Esophagus squamous epithelium (tissue), 4 donors: ENCODE data around the gene SETD2.
"Not testable (repeated sequence)": the region's sequence is repeated elsewhere in the genome, so short reads cannot be mapped to it uniquely, and the experiment has no call there.

Source experiments
- POLR2A ChIP-seq, 4 donors: fragments of 450-650 bp; IDR thresholded peaks; one replicate each; pipeline ENCODE4 v1.6.1; 2017; ENCODE audit warnings: antibody characterized with exemption in 4 of 4, mild to moderate bottlenecking in 4 of 4, moderate library complexity in 3 of 4
- TF ChIP-seq, protein P1 (sequence below), 6 experiments: fragments of 450-650 bp in 4 of 6; fragments of 200-600 bp in 2 of 6; sonication (generic) in 2 of 6; IDR thresholded peaks; one replicate each; pipeline ENCODE4 v1.5.1; 2016 to 2019; ENCODE audit warnings: antibody characterized with exemption in 6 of 6, mild to moderate bottlenecking in 4 of 6, moderate library complexity in 4 of 6

DNA sequence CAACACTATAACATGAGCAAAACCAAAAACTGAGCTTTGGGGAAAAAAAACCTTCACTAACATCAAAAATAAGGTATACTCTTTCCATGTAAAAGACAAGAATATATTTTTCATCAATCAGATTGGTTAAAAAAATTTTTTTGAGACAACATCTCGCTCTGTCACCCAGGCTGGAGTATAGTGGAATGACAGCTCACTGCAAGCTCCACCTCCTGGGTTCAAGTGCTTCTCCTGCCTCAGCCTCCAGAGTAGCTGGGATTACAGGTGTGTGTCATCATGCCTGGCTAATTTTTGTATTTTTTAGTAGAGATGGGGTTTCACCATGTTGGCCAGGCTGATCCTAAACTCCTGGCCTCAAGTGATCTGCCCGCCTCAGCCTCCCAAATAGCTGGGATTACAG, 48.4 kb downstream of the SETD2 start:
- not testable (repeated sequence) for TF ChIP-seq POLR2A (IDR thresholded peaks at IDR 0.05)
- TF ChIP-seq, protein P1, sequence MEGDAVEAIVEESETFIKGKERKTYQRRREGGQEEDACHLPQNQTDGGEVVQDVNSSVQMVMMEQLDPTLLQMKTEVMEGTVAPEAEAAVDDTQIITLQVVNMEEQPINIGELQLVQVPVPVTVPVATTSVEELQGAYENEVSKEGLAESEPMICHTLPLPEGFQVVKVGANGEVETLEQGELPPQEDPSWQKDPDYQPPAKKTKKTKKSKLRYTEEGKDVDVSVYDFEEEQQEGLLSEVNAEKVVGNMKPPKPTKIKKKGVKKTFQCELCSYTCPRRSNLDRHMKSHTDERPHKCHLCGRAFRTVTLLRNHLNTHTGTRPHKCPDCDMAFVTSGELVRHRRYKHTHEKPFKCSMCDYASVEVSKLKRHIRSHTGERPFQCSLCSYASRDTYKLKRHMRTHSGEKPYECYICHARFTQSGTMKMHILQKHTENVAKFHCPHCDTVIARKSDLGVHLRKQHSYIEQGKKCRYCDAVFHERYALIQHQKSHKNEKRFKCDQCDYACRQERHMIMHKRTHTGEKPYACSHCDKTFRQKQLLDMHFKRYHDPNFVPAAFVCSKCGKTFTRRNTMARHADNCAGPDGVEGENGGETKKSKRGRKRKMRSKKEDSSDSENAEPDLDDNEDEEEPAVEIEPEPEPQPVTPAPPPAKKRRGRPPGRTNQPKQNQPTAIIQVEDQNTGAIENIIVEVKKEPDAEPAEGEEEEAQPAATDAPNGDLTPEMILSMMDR (IDR thresholded peaks at IDR 0.05): not testable (repeated sequence)
